ENCODE measurements around the gene CDIP1.

- TF ChIP-seq CTCF (IDR thresholded peaks at IDR 0.05; ENCODE audit: insufficient read depth, low read length) (no peak), REST (IDR thresholded peaks at IDR 0.05; ENCODE audit: insufficient replicate concordance, low read depth) (no peak), POLR2AphosphoS5 (IDR thresholded peaks at IDR 0.05; ENCODE audit: low read depth) (no peak)
Measured at GRCh38 chr16:4499196-4499555, 39.4 kb downstream of the CDIP1 start.

Data from HL-60 (cell line).